ENCODE measurements around the gene SDF2L1. TPM values are rescaled to one million over a fixed set of nuclear protein-coding genes. Genes with fewer than 3 reads are reported as not detected.

Gene SDF2L1
- total and polyA plus RNA-seq, 9 of the 15 experiments (the other 6 are each of a cell fraction or from before 2014, with no cell fraction given): 15.1 to 989 (median 124) TPM

DNA sequence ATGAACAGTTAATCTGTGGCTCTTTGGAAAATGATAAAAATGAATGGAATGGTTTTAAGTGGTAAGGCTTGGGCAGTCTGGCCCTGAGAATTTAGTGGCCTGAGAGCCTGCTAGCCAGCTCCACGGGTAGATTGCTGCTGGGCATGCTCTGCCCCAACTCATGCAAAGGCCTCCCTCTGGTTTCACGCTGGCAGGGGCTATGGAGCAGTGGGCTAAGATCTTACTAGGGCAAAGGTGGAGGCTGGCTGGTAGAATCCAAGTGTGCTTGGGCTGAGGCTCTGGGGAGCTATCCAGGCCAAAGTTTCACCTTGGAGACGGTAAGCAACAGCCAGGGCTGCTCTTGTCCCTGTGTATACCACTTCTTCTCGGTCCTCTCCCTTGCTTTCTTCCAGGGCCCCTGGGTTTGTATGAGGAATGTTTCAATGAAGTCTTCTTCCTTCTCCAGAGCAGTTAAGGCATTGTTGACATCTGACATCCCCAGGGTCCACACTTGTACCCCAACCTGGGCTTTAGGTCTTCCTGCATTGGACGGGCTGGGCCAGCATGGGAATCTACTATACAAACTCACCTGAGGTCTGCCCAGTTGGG is 47.1 kb upstream of the SDF2L1 start (continued):
- TF ChIP-seq, protein P1, sequence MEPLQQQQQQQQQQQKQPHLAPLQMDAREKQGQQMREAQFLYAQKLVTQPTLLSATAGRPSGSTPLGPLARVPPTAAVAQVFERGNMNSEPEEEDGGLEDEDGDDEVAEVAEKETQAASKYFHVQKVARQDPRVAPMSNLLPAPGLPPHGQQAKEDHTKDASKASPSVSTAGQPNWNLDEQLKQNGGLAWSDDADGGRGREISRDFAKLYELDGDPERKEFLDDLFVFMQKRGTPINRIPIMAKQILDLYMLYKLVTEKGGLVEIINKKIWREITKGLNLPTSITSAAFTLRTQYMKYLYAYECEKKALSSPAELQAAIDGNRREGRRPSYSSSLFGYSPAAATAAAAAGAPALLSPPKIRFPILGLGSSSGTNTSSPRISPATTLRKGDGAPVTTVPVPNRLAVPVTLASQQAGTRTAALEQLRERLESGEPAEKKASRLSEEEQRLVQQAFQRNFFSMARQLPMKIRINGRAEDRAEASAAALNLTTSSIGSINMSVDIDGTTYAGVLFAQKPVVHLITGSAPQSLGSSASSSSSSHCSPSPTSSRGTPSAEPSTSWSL (CRISPR knock-in tag; IDR thresholded peaks at IDR 0.05; ENCODE audit: borderline replicate concordance): no peak
- TF ChIP-seq GTF2A2 (tag; IDR thresholded peaks at IDR 0.05) (peak; percentile 64; the same call in 1 of the 2 replicates), SMC3 (conservative IDR thresholded peaks at IDR 0.05; ENCODE audit: insufficient read depth, low read depth, low read length) (0 out of 2 replicates have a peak, but pooled peaks have one; percentile 9), CREM (IDR thresholded peaks at IDR 0.05; ENCODE audit: low read depth) (no peak), ZNF121 (CRISPR knock-in tag; conservative IDR thresholded peaks at IDR 0.05) (no peak), CCNT2 (IDR thresholded peaks at IDR 0.05; ENCODE audit: borderline replicate concordance, extremely low read depth, insufficient read length, low read depth, low read length) (no peak), ZFP30 (CRISPR knock-in tag; IDR thresholded peaks at IDR 0.05; ENCODE audit: borderline replicate concordance) (no peak), ZNF224 (CRISPR knock-in tag; IDR thresholded peaks at IDR 0.05) (no peak), POLR2G (IDR thresholded peaks at IDR 0.05; ENCODE audit: low read depth, low read length) (peak; percentile 38; the same call in 1 of the 2 replicates)
- TF ChIP-seq, protein P2, sequence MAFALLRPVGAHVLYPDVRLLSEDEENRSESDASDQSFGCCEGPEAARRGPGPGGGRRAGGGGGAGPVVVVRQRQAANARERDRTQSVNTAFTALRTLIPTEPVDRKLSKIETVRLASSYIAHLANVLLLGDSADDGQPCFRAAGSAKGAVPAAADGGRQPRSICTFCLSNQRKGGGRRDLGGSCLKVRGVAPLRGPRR (CRISPR knock-in tag; IDR thresholded peaks at IDR 0.05): no peak
- TF ChIP-seq, protein P3, sequence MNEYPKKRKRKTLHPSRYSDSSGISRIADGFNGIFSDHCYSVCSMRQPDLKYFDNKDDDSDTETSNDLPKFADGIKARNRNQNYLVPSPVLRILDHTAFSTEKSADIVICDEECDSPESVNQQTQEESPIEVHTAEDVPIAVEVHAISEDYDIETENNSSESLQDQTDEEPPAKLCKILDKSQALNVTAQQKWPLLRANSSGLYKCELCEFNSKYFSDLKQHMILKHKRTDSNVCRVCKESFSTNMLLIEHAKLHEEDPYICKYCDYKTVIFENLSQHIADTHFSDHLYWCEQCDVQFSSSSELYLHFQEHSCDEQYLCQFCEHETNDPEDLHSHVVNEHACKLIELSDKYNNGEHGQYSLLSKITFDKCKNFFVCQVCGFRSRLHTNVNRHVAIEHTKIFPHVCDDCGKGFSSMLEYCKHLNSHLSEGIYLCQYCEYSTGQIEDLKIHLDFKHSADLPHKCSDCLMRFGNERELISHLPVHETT (CRISPR knock-in tag; conservative IDR thresholded peaks at IDR 0.05 in 1 of 2, IDR thresholded peaks at IDR 0.05 in 1 of 2): peak in 1 of 2 experiments; percentile 76; a peak in 1 of 4 replicates
